Erythroblast (primary cell): Measurements from ENCODE around the gene ADI1.

Source experiments
- GATA1 ChIP-seq: IDR thresholded peaks from 2 replicates; pipeline ENCODE4 v1.6.1; 2011; ENCODE audit warnings: low read depth, mild to moderate bottlenecking, control low read depth, low read length, moderate library complexity
- POLR2A ChIP-seq: IDR thresholded peaks from 2 replicates; pipeline ENCODE4 v1.6.1; 2011; ENCODE audit warnings: mild to moderate bottlenecking, low read length

DNA sequence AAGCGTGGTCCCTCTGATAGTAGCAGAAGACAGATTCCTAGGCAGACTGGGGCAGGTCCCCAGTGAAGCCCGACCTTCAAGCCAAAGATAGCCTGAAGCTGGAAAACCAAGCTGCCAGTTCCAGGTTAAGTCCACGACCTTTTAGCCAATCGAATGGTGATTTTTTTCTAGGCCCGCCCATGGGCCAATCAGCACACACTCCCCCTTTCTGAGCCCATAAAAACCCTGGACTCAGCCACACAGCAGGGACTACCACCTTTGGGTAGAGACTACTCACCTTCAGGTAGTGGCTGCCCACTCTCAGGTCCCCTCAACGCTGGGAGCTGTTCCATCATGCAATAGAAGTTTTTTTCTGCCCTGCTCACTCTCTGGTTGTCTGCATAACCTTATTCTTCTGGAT lies 14.5 kb upstream of the ADI1 start:
- TF ChIP-seq POLR2A = no peak
- no peak for TF ChIP-seq GATA1
